ENCODE data around the gene RERE.

DNA sequence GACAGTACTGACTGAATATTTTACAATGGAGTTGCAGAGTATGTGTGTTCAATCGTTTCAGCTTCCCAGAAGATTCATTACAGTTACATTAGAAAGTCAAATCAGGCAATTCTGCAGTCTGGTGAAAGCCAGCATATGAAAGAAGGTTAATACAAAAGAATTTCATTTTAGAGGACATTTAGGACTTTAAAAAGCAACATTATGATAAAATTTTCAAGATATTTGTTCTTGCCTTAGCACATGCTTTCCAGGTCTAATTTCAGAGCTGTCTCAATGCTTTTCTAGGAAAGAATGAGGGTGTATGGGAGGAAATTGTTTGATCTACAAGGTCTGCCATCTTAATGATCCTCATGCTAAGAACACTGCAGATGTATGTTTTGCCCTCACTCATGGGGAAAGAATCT is 63.2 kb downstream of the RERE start:
- TF ChIP-seq CTCF (IDR thresholded peaks at IDR 0.05) = no peak
- no peak for TF ChIP-seq POLR2A (IDR thresholded peaks at IDR 0.05)

Data from heart left ventricle (tissue), 13 donors.